ENCODE measurements around the gene SNN.

The SNN gene

GRCh38 chr16:11667824-11668622 is at the start of gene SNN:
Gene SNN, plus strand, starts transcription at chr16:11668455. Its CDS starts 7,605 bp downstream, at chr16:11676060.
- DNase-seq: peak; percentile 82 to 90

DNA sequence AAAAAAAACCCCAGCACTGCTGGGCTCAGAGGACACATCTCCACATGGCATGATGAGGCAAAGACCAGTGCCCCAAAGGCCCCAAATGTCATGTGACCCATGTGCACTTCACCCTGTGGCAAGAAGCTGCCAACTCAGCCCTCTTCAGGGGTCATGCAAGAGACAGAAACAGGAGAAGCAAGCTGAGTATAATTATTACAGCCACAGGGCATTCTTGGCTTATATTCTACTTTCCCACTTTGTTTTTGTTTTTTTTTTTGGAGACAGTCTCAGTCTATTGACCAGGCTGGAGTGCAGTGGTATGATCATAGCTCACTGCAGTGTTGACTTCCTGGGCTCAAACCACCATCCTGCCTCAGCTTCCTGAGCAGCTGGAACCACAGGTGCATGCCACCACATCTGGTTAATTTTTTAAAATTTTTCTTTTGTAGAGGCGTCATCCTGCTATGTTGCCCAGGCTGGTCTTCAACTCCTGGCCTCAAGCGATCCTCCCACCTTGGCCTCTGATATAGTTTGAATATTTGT is 48.9 kb upstream of the SNN start:
- DNase-seq: no peak

DNA sequence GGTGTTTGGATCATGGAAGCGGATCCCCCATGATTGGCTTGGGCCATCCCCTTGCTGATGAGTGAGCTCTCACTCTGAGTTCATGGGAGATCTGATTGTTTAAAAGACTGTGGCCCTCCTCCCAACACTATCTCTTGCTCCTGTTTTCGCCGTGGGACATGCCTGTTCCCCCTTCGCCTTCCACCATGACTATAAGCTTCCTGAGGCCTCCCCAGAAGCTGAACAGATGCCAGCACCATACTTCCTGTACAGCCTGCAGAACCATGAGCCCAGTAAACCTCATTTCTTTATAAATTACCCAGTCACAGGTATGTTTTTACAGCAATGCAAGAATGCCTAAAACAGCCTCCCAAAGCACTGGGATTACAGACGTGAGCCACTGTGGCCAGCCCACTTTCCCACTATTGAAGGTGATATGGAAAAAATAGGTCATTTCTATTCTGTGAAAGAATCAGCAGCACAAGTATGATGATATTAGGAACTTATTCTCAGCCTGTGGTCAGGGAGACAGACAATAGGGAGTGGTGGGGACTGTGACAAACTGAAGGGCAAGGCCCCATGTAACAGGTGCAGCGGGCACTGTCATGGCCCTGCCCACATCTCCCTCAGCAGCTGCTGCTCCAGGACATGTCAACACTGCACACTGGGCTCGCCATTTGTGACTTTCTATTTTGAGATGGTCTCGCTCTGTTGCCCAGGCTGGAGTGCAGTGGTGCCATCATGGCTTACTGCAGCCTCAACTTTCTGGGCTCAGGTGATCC is 47.8 kb upstream of the SNN start:
- no peak for DNase-seq

- DNase-seq: no peak
Observed at GRCh38 chr16:11621539-11621919, 46.7 kb upstream of the SNN start.

GRCh38 chr16:11621920-11622651 is 46.2 kb upstream of the SNN start:
- peak; percentile 21 to 22 for DNase-seq

DNA sequence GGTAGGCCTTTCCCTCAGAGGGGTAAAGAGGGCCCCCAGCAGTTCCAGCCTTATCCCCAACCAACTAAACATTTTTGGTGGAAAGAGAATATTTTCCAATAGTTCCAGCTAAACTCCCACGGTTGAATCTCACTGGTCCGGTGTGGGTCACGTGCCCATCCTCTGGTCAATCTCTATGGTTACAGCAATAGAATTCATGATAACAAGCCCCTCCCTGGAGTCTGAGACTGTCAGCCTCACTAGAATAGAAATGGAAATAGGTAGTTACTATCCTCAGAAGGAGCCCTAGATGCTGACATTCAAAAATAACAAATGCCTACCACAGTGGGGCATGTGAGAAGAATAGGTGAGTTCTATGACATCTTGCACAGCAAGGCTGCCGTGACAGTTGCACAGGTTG is 44.0 kb upstream of the SNN start:
- no peak for DNase-seq

DNA sequence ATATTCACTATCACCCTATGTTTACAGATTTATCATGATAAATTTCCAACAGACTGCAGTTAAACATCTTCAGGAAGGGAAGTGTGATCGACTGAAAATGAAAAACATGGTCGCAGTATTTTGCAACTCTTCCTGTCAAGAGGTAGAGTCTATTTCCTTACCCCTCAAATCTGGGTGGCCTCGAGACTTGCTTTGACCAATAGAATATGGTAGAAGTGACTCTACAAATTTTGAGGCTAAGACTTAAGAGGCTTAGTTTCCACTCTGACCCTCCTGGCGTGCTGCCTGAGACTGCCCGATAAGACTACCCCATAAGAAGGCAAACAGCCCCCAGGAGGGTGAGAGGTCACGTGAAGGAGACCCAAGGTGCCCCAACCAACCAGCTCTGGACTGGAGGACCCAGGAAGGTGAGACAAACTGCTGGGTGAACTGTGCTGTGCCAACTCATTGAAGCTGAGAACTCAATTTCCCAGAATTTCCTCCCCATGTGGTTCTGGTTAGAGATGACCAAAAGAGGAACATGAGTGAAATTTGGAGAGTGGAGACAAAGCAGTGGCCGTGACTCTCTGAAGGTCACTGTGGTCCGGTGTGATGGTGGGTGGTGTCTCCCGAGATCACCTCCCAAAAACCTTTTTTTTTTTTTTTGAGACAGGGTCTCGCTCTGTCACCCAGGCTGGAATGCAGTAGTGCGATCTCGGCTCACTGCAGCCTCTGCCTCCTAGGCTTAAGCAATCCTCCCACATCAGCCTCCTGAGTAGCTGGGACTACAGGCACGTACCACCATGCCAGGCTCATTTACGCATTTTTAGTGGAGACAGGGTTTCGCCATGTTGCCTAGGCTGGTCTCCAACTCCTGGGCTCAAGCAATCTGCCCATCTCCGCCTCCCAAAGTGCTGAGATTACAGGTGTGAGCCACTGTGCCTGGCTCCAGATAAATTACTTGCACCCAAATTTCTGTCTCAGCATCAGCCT is 43.3 kb upstream of the SNN start:
- DNase-seq: no peak

- no peak for DNase-seq
Observed at GRCh38 chr16:11625769-11626168, 42.5 kb upstream of the SNN start.

- no peak for DNase-seq
Observed at GRCh38 chr16:11626657-11627291, 41.5 kb upstream of the SNN start.

DNA sequence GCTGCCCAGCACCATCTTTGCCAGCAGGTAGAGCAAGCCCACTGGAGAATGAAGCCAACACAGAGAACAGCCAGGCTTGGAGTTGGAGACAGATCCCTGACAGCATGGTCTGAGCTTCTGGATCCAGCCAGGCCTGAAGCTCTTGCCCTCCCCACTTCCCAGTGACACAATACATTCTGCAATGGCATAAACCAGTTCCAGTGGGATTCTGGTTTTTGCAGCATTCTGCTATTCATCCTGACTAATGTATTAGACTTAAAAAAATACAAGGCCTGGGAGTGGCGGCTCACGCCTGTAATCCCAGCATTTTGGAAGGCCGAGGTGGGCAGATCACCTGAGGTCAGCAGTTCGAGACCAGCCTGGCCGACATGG is 41.0 kb upstream of the SNN start:
- no peak for DNase-seq

- DNase-seq: no peak
Observed at GRCh38 chr16:11627822-11628457, 40.3 kb upstream of the SNN start.

GRCh38 chr16:11629071-11630030 is 38.9 kb upstream of the SNN start:
- no peak for DNase-seq

- no peak for DNase-seq
Observed at GRCh38 chr16:11630046-11630767, 38.0 kb upstream of the SNN start.

- no peak for DNase-seq
Observed at GRCh38 chr16:11630768-11631056, 37.5 kb upstream of the SNN start.

DNA sequence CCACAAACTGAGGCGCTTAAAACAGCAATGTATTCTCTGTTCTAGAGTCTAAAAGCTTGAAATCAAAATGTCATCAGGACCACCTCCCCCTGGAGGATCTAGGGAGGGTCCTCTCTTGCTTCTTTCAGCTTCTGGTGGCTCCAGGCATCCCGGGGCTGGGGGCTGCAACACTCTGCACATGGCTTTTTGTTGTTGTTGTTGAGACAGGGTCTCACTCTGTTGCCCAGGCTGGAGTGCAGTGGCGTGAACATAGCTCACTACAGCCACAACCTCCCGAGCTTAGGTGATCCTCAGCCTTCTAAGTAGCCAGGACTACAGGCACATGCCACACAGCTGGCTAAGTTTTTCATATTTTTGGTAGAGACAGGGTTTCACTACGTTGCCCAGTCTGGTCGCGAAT is 37.0 kb upstream of the SNN start:
- no peak for DNase-seq

DNA sequence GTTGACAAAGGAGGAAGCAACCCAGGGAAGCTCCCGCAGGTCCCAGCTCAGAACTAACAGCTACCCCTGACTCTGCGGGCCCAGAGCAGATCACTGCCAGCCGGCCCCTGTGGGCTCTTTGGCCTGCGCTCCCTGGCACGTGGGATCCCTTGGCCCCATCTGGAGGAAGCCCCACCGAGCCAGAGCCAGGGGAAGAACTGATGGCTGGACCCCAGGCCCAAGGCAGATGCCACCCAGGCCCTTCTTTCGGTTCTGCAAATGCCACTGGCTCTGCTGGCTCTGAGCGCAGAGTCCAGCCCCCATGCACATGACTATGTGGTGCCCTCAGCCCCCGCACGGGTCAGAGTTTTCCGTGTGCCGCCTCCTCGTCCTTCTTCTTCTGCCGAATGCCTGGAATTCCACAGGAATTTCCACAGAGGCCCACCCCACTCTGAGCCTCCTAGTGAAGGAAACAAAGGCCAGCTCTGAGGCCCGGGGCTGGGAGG is 35.8 kb upstream of the SNN start:
- no peak for DNase-seq

GRCh38 chr16:11633113-11633512 is 35.1 kb upstream of the SNN start:
- no peak for DNase-seq

- no peak for DNase-seq
Observed at GRCh38 chr16:11634312-11634711, 33.9 kb upstream of the SNN start.

DNA sequence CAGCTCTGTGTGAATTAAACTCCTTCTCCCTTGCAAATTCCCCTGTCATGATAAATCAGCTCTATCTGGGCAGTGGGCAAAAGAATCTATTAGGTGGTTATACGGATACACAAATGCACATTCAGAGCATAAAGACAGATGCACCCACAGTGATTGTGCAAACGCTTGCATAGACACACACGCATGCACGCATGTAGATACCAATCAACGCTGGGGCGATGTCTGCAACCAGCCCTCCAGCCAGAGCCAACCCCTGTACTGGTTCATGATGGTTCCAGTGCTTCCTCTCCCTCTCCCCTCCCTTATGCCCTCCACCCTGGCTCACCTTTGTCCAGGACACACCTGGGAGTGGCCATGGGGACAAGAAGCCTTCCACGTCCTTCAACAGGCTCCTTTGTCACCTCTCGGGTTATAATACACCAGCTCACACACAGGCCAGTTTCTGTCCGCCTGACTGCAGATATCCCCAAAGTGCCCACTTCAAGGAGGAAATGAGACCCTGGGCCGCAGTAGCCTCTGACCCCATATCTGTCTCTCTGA is 33.1 kb upstream of the SNN start:
- no peak for DNase-seq
